WI38 (cell line): ENCODE measurements around the gene SMIM34.
"Not testable (repeated sequence)": the region's sequence is repeated elsewhere in the genome, so short reads cannot be mapped to it uniquely, and the experiment has no call there.

Source experiments
- H3K4me3 ChIP-seq: 2 replicates; pipeline ENCODE4 v1.5.1; 2011; ENCODE audit warnings: low read depth, mild to moderate bottlenecking, control low read depth, low read length
- CTCF ChIP-seq: IDR thresholded peaks from 2 replicates; pipeline ENCODE4 v1.5.1; 2012; ENCODE audit warnings: low read depth, mild to moderate bottlenecking, control low read depth, low read length

Gene SMIM34

GRCh38 chr21:34374462-34374861 is 49.3 kb downstream of the SMIM34 start:
- H3K4me3 ChIP-seq: not testable (repeated sequence)

GRCh38 chr21:34372321-34372720 is 51.4 kb downstream of the SMIM34 start:
- no peak overlapping the region for H3K4me3 ChIP-seq
- no peak for TF ChIP-seq CTCF

GRCh38 chr21:34369741-34370140 is 54.0 kb downstream of the SMIM34 start:
- TF ChIP-seq CTCF: no peak

More at GRCh38 chr21:34369741-34370140, 54.0 kb downstream of the SMIM34 start:
- no peak overlapping the region for H3K4me3 ChIP-seq
